Measurements from ENCODE around the gene MED29. TPM values are rescaled to one million over a fixed set of nuclear protein-coding genes. Genes with fewer than 3 reads are reported as not detected.

Gene MED29
- total RNA-seq, 1 experiment from 2014 or later: 42.9 TPM

GRCh38 chr19:39402346-39403300 is 11.4 kb downstream of the MED29 start (continued):
- TF ChIP-seq NFYB (CRISPR knock-in tag; conservative IDR thresholded peaks at IDR 0.05; ENCODE audit: low read depth): no peak
- TF ChIP-seq, protein P1, sequence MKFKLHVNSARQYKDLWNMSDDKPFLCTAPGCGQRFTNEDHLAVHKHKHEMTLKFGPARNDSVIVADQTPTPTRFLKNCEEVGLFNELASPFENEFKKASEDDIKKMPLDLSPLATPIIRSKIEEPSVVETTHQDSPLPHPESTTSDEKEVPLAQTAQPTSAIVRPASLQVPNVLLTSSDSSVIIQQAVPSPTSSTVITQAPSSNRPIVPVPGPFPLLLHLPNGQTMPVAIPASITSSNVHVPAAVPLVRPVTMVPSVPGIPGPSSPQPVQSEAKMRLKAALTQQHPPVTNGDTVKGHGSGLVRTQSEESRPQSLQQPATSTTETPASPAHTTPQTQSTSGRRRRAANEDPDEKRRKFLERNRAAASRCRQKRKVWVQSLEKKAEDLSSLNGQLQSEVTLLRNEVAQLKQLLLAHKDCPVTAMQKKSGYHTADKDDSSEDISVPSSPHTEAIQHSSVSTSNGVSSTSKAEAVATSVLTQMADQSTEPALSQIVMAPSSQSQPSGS (CRISPR knock-in tag; IDR thresholded peaks at IDR 0.05; ENCODE audit: borderline replicate concordance, low read depth): no peak
- no peak for TF ChIP-seq TEAD4 (CRISPR knock-in tag; IDR thresholded peaks at IDR 0.05)
- TF ChIP-seq, protein P2, sequence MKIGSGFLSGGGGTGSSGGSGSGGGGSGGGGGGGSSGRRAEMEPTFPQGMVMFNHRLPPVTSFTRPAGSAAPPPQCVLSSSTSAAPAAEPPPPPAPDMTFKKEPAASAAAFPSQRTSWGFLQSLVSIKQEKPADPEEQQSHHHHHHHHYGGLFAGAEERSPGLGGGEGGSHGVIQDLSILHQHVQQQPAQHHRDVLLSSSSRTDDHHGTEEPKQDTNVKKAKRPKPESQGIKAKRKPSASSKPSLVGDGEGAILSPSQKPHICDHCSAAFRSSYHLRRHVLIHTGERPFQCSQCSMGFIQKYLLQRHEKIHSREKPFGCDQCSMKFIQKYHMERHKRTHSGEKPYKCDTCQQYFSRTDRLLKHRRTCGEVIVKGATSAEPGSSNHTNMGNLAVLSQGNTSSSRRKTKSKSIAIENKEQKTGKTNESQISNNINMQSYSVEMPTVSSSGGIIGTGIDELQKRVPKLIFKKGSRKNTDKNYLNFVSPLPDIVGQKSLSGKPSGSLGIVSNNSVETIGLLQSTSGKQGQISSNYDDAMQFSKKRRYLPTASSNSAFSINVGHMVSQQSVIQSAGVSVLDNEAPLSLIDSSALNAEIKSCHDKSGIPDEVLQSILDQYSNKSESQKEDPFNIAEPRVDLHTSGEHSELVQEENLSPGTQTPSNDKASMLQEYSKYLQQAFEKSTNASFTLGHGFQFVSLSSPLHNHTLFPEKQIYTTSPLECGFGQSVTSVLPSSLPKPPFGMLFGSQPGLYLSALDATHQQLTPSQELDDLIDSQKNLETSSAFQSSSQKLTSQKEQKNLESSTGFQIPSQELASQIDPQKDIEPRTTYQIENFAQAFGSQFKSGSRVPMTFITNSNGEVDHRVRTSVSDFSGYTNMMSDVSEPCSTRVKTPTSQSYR (CRISPR knock-in tag; IDR thresholded peaks at IDR 0.05): 0 out of 2 replicates have a peak, but pooled peaks have one; percentile 48
- TF ChIP-seq TEAD1 (CRISPR knock-in tag; IDR thresholded peaks at IDR 0.05): peak; percentile 13; the same call in 1 of the 2 replicates

DNA sequence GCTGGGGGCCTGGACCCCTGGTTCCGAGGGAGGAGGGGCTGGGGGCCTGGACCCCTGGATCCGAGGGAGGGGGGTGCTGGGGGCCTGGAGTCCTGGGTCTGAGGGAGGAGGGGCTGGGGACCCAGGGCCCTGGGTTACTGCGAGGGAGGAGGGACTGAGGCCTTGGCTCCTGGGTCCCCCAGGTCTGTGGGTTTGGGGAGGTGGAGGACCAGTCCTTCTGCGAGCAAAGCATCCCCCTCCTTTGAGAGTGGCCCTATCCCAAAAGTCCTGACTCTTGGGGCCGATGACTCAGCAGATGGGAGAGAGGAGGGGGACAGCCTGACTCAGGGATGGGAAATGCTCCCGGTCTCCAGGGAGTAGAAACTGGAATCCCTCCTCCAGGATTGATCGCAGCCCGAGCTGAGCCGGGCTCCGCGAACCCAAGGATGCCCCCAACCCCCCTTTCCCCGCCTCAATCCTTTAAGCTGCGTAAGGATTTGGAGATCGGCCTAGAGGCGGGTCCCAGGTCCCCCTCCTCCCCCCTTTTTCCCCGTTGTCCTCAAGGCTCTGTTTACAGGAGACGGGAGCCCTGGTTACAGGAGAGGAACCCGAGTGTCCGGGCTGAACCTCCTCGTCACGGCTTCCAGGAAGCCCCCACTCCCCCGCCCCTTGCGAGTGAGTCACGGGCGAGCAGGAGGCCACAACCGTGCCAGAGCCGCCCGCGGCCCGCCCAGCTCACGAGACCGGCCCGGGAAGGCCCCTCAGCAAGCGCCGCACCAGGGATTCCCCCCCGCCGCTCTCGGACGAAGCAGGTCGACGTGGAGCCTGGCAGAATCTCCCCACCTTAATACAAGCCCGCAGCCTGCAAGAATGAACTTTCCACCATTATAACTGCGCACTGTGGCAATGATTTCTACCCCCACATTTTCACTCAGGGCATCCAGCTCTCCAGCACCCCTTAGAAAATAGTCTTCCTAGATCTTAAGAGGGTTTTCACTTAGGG is 12.4 kb downstream of the MED29 start:
- peak; percentile 75 for DNase-seq (ENCODE audit: low spot score)
- peak overlapping the region; percentile 98 for H3K27ac Mint-ChIP-seq
- POLR2A ChIA-PET: interaction anchor here (0.6 to 3.5 kb wide), 10 partner anchors 8 to 1217 kb away, joined by 3 to 25 read pairs (median 5); partner anchors contain the start of genes MED29, PAF1, PLEKHG2 and RPS16
- peak; percentile 25 for ATAC-seq
- H3K4me3 Mint-ChIP-seq: peak overlapping the region; percentile 91
- TF ChIP-seq, protein P2 (CRISPR knock-in tag; IDR thresholded peaks at IDR 0.05): 0 out of 2 replicates have a peak, but pooled peaks have one; percentile 47
- TF ChIP-seq FOXP1 (CRISPR knock-in tag; IDR thresholded peaks at IDR 0.05; ENCODE audit: borderline replicate concordance) (no peak), GTF2I (CRISPR knock-in tag; conservative IDR thresholded peaks at IDR 0.05) (no peak), FOXK1 (CRISPR knock-in tag; IDR thresholded peaks at IDR 0.05) (peak; percentile 46; the same call in 1 of the 2 replicates), KAT7 (CRISPR knock-in tag; IDR thresholded peaks at IDR 0.05; ENCODE audit: borderline replicate concordance) (no peak), RELA (CRISPR knock-in tag; IDR thresholded peaks at IDR 0.05; ENCODE audit: borderline replicate concordance) (no peak), GRHL2 (CRISPR knock-in tag; IDR thresholded peaks at IDR 0.05; ENCODE audit: insufficient replicate concordance, severe bottlenecking) (no peak), PRDM15 (CRISPR knock-in tag; IDR thresholded peaks at IDR 0.05) (peak; percentile 86), IRF2 (CRISPR knock-in tag; IDR thresholded peaks at IDR 0.05; ENCODE audit: borderline replicate concordance, low read depth) (no peak), NFE2L1 (CRISPR knock-in tag; IDR thresholded peaks at IDR 0.05) (peak; percentile 91), ZNF263 (CRISPR knock-in tag; IDR thresholded peaks at IDR 0.05; ENCODE audit: low read depth) (0 out of 2 replicates have a peak, but pooled peaks have one; percentile 38), ZNF423 (CRISPR knock-in tag; IDR thresholded peaks at IDR 0.05) (peak; percentile 88)
- TF ChIP-seq, protein P3, sequence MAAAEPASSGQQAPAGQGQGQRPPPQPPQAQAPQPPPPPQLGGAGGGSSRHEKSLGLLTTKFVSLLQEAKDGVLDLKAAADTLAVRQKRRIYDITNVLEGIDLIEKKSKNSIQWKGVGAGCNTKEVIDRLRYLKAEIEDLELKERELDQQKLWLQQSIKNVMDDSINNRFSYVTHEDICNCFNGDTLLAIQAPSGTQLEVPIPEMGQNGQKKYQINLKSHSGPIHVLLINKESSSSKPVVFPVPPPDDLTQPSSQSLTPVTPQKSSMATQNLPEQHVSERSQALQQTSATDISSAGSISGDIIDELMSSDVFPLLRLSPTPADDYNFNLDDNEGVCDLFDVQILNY (CRISPR knock-in tag; IDR thresholded peaks at IDR 0.05): peak; percentile 62; the same call in 1 of the 2 replicates
- TF ChIP-seq, protein P1 (CRISPR knock-in tag; IDR thresholded peaks at IDR 0.05; ENCODE audit: borderline replicate concordance, low read depth): no peak
- H3K9me3 Mint-ChIP-seq: no peaks in the 10 kb centered on the region
- CTCF ChIA-PET: interaction anchor here (0.7 to 1.1 kb wide), 4 partner anchors 61 to 430 kb away, joined by 3 to 4 read pairs (median 4); partner anchors contain the start of genes DYRK1B, NCCRP1 and SAMD4B
- peaks cover 48% of the 10 kb centered on the region for H3K4me1 Mint-ChIP-seq
- peaks cover 6% of the 10 kb centered on the region; the same call in 1 of the 2 replicates for H3K36me3 Mint-ChIP-seq
- no peaks in the 10 kb centered on the region for H3K27me3 Mint-ChIP-seq (ENCODE audit: low read depth)

Measured in WTC11 (cell line).